ENCODE measurements around the gene SMARCD3. TPM values are rescaled to one million over a fixed set of nuclear protein-coding genes. Genes with fewer than 3 reads are reported as not detected.

SMARCD3 gene
- polyA plus RNA-seq, 3 donors = 104 to 183 (median 112) TPM

- DNase-seq = peak; percentile 87 to 94 (median 91)
- peaks cover 46% of the 10 kb centered on the region for H3K79me2 ChIP-seq (ENCODE audit: insufficient read depth, low read length)
- no peak for TF ChIP-seq CTCF (IDR thresholded peaks at IDR 0.05)
- no peaks in the 10 kb centered on the region for H3K27me3 ChIP-seq (ENCODE audit: control insufficient read depth in 2 of 2, insufficient read depth in 2 of 2, low read length in 2 of 2)
- H3K9ac ChIP-seq (ENCODE audit: insufficient read depth, low read length, poor library complexity, severe bottlenecking) = peak within 1 kb of the TSS; percentile 93
- H3K27ac ChIP-seq (ENCODE audit: low read depth in 1 of 2, low read length in 2 of 2) = peak within 1 kb of the TSS; percentile 78 to 93
- intact Hi-C loops (cut with micrococcal nuclease) = loop anchor here in 1 of 2 donors (5.0 kb wide), 1 partner anchor 40 kb away; no protein-coding TSS in a partner anchor
- Mint-ChIP-seq H3K27ac (peak within 1 kb of the TSS; percentile 95 to 99 (median 98)), H3K4me3 (peak within 1 kb of the TSS; percentile 100), H3K4me1 (peaks cover 31% of the 10 kb centered on the region), H3K27me3 (ENCODE audit: low read depth in 3 of 3) (peaks cover 2 to 3% (median 3%) of the 10 kb centered on the region in 3 donors), H3K36me3 (peaks cover 25 to 29% of the 10 kb centered on the region in 2 donors), H3K9me3 (peaks cover 0 to 3% (median 0%) of the 10 kb centered on the region in 7 donors)
- no peaks in the 10 kb centered on the region for H3K9me3 ChIP-seq (replicated peaks in 1 of 2; ENCODE audit: control insufficient read depth in 1 of 2, insufficient read depth in 1 of 2, low read length in 2 of 2)
- H2AFZ ChIP-seq (ENCODE audit: insufficient read depth, low read depth, low read length, poor library complexity, severe bottlenecking) = peak within 1 kb of the TSS; percentile 81
- H3K36me3 ChIP-seq (replicated peaks in 1 of 2; ENCODE audit: control insufficient read depth in 1 of 2, insufficient read depth in 2 of 2, low read length in 2 of 2) = peaks cover 26 to 33% of the 10 kb centered on the region in 2 donors
- H3K4me1 ChIP-seq (ENCODE audit: control insufficient read depth in 1 of 2, insufficient read depth in 2 of 2, low read length in 2 of 2) = peaks cover 26 to 32% of the 10 kb centered on the region in 2 donors
- H3K4me3 ChIP-seq (replicated peaks in 1 of 3; ENCODE audit: low read depth in 2 of 3, low read length in 3 of 3) = peak within 1 kb of the TSS; percentile 65 to 95 (median 85)
- H4K20me1 ChIP-seq (ENCODE audit: insufficient read depth, low read length) = peaks cover 41% of the 10 kb centered on the region
- WGBS (ENCODE audit: insufficient coverage) = under 1% methylated on average over 76 of the region's 79 CpGs
- peak within 1 kb of the TSS; percentile 87 for H3K4me2 ChIP-seq (replicated peaks; ENCODE audit: extremely low read depth, low read length, poor library complexity, severe bottlenecking)
Measured at GRCh38 chr7:151232091-151232916, 16.2 kb downstream of the SMARCD3 start, which contains the start of gene CHPF2. CHPF2 (plus strand) TSS chr7:151232483; CDS start chr7:151234012, 1,529 bp downstream.

- H3K79me2 ChIP-seq (ENCODE audit: insufficient read depth, low read length) = peaks cover 47% of the 10 kb centered on the region
- H3K9me3 ChIP-seq (replicated peaks in 1 of 2; ENCODE audit: control insufficient read depth in 1 of 2, insufficient read depth in 1 of 2, low read length in 2 of 2) = no peaks in the 10 kb centered on the region
- H3K4me2 ChIP-seq (replicated peaks; ENCODE audit: extremely low read depth, low read length, poor library complexity, severe bottlenecking) = no peak overlapping the region
- peaks cover 33 to 41% of the 10 kb centered on the region in 2 donors for H3K4me1 ChIP-seq (ENCODE audit: control insufficient read depth in 1 of 2, insufficient read depth in 2 of 2, low read length in 2 of 2)
- no peak overlapping the region for H3K27ac ChIP-seq (ENCODE audit: low read depth in 1 of 2, low read length in 2 of 2)
- H3K9ac ChIP-seq (ENCODE audit: insufficient read depth, low read length, poor library complexity, severe bottlenecking) = no peak overlapping the region
- peaks cover 29% of the 10 kb centered on the region for H4K20me1 ChIP-seq (ENCODE audit: insufficient read depth, low read length)
- intact Hi-C loops (cut with micrococcal nuclease) = loop anchor here in 1 of 2 donors (5.0 kb wide), 1 partner anchor 41 kb away; no protein-coding TSS in a partner anchor
- H2AFZ ChIP-seq (ENCODE audit: insufficient read depth, low read depth, low read length, poor library complexity, severe bottlenecking) = no peak overlapping the region
- peaks cover 13 to 21% of the 10 kb centered on the region in 2 donors for H3K36me3 ChIP-seq (replicated peaks in 1 of 2; ENCODE audit: control insufficient read depth in 1 of 2, insufficient read depth in 2 of 2, low read length in 2 of 2)
- H3K4me3 ChIP-seq (replicated peaks in 1 of 3; ENCODE audit: low read depth in 2 of 3, low read length in 3 of 3) = no peak overlapping the region
- DNase-seq = no peak
- peaks cover 14 to 18% of the 10 kb centered on the region in 2 donors for H3K36me3 Mint-ChIP-seq
- H3K27me3 ChIP-seq (ENCODE audit: control insufficient read depth in 2 of 2, insufficient read depth in 2 of 2, low read length in 2 of 2) = no peaks in the 10 kb centered on the region
- H3K27ac Mint-ChIP-seq = no peak overlapping the region
- peaks cover 38% of the 10 kb centered on the region for H3K4me1 Mint-ChIP-seq
- no peak for TF ChIP-seq CTCF (IDR thresholded peaks at IDR 0.05)
- no CpG with 5 or more reads among the region's 1 CpG for WGBS (ENCODE audit: insufficient coverage)
- peaks cover 0 to 3% (median 0%) of the 10 kb centered on the region in 7 donors for H3K9me3 Mint-ChIP-seq
- peaks cover 0 to 3% (median 3%) of the 10 kb centered on the region in 3 donors for H3K27me3 Mint-ChIP-seq (ENCODE audit: low read depth in 3 of 3)
- no peak overlapping the region for H3K4me3 Mint-ChIP-seq
Measured at GRCh38 chr7:151231080-151231479, 17.4 kb downstream of the SMARCD3 start.

All from CD14-positive monocyte (primary cell).